ENCODE data around the gene GRB2. TPM values are rescaled to one million over a fixed set of nuclear protein-coding genes. Genes with fewer than 3 reads are reported as not detected.
"Not testable (repeated sequence)": the region's sequence is repeated elsewhere in the genome, so short reads cannot be mapped to it uniquely, and the experiment has no call there.

The GRB2 gene
- total RNA-seq, 1 experiment from 2014 or later, result 134 TPM

DNA sequence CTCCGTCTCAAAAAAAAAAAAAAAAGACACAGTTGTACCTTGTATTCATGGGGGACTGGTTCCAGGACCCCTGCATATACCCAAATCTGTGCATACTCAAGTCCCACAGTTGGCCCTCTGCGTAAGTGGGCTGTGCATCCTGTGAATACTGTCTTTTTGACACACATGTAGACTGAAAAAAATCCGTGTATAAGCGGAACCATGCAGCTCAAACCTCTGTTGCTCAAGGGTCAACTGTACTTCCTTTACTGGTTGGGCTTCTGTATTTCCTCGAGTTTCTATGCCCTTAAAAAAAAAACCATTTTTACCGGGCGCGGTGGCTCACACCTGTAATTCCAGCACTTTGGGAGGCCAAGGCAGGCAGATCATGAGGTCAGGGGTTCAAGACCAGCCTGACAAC lies 52.3 kb downstream of the GRB2 start:
- DNase-seq (ENCODE audit: low read depth), result no peak

DNA sequence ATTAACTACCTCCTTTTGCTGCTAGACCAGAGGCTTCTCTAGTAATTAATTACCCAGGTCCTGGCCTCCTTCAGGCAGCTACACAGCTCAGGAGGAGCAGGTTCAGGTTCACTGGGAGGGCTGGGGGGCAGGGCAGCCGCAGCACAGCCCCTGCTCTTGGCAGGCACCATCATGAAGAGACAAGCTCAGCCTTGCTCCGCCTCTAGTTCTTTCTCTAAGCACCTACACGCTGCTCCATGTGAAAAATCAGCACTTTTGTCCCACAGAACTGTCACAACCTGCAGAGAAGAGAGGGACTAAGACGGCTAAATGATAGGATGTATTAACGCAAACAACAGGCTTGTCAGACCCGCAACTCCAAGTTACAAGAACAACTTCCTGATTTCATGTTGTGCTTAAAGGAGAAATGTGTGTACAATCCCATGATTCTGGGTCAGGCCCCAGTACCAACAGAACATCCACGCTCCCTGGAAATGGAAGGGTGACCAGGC lies 53.4 kb downstream of the GRB2 start:
- DNase-seq (ENCODE audit: low read depth), result no peak

- DNase-seq (ENCODE audit: low read depth), result no peak
Measured at GRCh38 chr17:75350706-75351105, 54.8 kb downstream of the GRB2 start.

GRCh38 chr17:75350029-75350428 lies 55.4 kb downstream of the GRB2 start:
- no peak for DNase-seq (ENCODE audit: low read depth)

GRCh38 chr17:75349589-75349988 lies 55.9 kb downstream of the GRB2 start:
- DNase-seq (ENCODE audit: low read depth), result no peak

DNA sequence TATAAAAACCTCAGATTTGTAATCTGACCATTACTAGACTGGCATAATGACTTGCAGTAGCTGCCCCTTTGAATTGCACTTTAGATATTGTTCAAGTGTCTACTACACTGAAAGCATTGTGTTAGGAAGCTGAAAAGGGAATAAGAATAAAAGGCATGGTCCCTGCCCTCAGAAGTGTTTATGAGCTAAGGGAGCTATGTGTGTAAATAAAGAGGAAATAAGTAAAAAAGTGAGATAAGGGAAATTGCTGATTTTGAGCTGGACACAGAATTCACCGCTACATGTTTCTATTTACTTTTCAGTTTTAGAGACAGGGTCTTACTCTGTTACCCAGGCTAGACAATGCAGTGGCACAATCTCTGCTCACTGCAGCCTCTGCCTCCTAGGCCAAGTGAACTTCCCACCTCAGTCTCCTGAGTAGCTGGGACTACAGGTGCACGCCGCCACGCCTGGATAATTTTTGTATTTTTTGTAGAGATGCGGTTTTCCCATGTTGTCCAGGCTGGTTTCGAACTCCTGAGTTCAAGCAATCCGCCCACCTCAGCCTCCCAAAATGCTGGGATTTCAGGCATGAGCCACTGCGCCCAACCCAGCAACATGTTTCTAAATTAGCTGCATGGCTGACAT lies 57.0 kb downstream of the GRB2 start:
- no peak for DNase-seq (ENCODE audit: low read depth)

DNA sequence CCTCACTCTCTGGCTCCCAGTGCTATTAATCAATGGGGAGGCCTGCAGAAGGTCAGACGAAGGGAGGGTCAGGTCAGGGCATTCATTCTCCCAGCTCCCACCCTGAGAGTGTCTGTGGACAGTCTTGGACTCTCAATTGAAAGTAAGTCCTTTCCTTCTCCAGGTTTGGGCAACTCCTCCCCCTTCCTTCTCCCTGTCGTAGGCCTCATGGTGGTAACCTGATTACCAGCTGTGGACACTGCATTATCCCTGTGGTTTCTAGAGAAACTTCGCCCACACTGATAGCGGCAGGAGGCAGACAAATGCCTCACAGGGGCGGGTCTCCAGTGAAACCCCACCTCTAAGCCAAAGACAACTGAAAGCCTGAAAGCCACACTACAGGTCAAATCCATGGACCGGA lies 58.6 kb downstream of the GRB2 start:
- no peak for DNase-seq (ENCODE audit: low read depth)

GRCh38 chr17:75346368-75346767 lies 59.1 kb downstream of the GRB2 start:
- DNase-seq (ENCODE audit: low read depth), result not testable (repeated sequence)

DNA sequence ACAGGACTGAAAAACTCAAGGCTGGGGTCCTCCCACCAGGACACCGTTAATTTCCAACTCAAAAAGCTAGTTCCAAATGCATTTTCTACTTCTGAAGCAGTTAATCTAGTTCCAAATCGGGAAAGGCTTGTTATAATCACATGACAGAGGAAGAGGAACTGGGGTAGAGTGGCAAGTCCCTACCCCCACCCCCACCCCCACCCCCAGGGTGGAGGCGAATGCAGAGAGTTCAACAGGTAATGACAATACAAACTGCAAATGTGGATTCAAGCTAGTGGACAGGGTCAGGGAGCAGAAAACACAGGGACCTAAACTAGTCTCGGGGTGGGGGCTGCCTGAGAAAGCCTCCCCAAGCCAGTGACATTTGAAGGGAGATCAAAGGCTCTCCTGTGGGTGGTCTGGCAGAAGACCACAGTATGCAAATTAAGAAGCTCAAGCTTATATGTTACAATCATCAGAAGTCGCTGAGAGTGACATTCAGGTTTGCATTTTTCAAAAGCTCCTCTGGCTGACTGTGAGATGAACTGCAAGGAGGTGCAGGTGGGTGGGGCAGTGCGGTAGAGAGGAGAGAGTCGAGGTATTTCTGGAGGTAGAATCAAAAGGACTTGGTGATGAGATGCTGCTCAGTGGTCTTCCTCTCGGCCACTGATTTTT lies 59.8 kb downstream of the GRB2 start:
- DNase-seq (ENCODE audit: low read depth), result no peak

DNA sequence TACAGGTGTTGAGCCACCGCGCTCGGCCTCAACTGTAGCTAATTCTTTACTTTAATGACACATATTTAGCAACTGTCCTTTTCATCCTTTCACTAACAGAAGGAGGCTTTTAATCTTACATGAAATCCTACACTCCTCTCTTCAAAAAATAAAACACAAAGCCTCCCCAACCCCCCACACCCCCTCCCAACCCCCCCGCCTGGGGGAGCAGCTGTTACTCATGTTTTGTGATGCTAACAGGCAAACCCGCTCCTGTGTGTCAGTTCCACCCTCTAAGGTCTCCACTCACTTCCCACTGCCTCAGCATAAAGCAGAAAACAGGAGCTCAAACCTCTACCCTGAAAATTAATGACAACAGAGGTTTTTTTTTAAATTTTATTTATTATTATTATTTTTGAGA lies 60.8 kb downstream of the GRB2 start:
- no peak for DNase-seq (ENCODE audit: low read depth)

GRCh38 chr17:75342996-75343395 lies 62.5 kb downstream of the GRB2 start:
- DNase-seq (ENCODE audit: low read depth), result no peak

DNA sequence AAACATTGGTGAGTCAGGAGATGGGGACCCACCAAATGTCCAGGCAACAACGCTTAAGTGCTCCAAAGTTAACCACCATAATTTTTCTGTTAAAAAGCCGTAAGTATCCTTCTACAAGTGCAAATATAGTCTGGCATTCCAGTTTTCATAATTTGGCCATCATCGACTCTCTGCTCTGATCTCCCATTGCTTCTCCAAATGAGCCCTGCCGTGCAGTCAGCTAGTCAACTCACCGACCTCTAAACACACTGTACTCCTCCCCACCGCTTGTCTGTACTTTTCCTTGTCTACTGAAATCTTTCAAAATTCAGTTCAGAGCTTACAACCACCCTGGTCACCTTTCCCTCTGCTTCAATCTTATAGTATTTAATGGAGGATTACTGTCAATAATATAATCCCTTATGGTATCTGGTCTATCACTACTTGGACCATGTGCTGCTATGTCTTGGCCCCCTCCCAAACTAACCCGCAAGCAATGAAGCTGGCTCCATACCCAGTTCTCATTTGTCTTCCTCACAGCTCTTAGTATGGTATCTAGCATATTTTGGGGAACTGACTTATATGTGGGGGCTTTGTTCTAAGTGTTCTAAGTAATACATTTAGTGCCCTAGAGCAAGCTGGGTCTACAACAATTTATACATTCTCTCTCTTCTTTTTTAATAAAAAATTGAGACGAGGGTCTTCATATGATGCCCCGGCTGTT lies 63.5 kb downstream of the GRB2 start:
- DNase-seq (ENCODE audit: low read depth), result no peak

DNA sequence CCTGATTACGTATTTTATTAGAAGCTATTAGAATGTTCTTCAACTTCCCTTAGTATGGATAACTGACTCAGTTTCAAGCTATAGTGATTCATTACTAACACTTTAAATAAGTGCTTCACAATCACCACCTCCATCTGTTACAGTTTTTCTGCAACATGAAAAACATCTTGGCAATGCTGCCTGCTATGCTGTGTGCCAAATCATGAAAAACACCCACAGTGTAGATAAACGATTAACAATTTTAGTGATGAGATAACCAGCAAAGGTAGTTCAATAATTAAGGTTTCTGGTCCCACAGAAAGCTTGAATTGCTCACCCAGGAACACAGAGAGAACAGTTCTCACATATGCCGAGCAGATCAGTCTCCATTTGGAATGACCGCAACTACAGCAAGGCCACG lies 64.8 kb downstream of the GRB2 start:
- no peak for DNase-seq (ENCODE audit: low read depth)

DNA sequence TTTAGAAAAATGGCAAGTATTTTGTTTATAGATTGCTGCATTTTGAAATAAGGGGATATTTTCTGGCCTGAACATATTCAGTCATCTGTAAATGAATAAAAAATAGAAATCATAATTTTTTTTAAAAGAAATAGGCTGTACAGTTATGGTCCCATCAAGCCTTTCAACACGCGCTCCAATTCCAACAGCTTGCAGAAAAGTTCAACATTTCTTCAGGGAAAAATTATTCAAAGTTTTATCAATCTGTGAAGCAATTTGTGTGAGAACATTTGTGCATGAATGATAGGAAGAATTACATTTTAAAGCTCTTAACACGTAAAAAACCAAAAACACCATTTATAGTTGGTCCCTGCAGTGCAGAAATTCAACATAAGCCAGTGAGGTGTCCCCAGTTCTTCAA lies 65.5 kb downstream of the GRB2 start:
- DNase-seq (ENCODE audit: low read depth), result no peak

DNA sequence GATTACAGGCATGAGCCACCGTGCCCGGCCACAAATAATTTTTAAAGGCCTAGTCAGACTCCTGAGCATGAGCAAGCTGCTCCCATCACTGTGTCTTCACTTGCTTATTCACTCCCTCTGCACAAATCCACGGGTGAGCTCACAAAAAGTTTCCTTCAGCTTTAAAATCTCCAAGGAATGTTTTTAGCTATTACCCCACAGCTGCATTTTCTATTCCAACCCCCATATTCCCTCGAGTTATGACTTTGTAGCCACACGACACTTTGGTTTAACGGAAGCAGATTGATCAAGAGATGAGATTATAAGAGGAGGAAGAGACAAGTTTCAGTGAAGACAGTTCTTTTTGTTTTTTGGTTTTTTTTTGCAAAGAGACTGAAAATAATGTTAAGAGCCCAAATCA lies 67.1 kb downstream of the GRB2 start:
- DNase-seq (ENCODE audit: low read depth), result no peak

- no peak for DNase-seq (ENCODE audit: low read depth)
Measured at GRCh38 chr17:75335315-75335714, 70.2 kb downstream of the GRB2 start.

- no peak for DNase-seq (ENCODE audit: low read depth)
Measured at GRCh38 chr17:75334723-75335122, 70.8 kb downstream of the GRB2 start.

- no peak for DNase-seq (ENCODE audit: low read depth)
Measured at GRCh38 chr17:75331671-75332070, 73.8 kb downstream of the GRB2 start.

- DNase-seq (ENCODE audit: low read depth), result no peak
Measured at GRCh38 chr17:75327757-75328156, 77.7 kb downstream of the GRB2 start.

- peak; percentile 22 for DNase-seq (ENCODE audit: low read depth)
Measured at GRCh38 chr17:75326226-75326848, 79.1 kb downstream of the GRB2 start.

- no peak for DNase-seq (ENCODE audit: low read depth)
Measured at GRCh38 chr17:75325827-75326225, 79.7 kb downstream of the GRB2 start.

GRCh38 chr17:75325348-75325747 lies 80.1 kb downstream of the GRB2 start:
- no peak for DNase-seq (ENCODE audit: low read depth)
